ENCODE results near the gene RAB12.

GRCh38 chr18:8610459-8610851 lies 1.2 kb downstream of the RAB12 start:
- no peak for TF ChIP-seq CTCF (IDR thresholded peaks at IDR 0.05)
- no peak for TF ChIP-seq POLR2A (IDR thresholded peaks at IDR 0.05)

All from esophagus squamous epithelium (tissue), 4 donors.